ENCODE results near the gene KCNQ5. TPM values are rescaled to one million over a fixed set of nuclear protein-coding genes. Genes with fewer than 3 reads are reported as not detected.

KCNQ5 gene
- total RNA-seq, 1 experiment from 2014 or later, result not detected

GRCh38 chr6:72784071-72784470 lies 162.2 kb downstream of the KCNQ5 start:
- Histone ChIP-seq H3K4me1 (ENCODE audit: control insufficient read depth in 1 of 2, insufficient read depth in 2 of 2, low read length in 2 of 2) (no peaks in the 10 kb centered on the region), H3K9me3 (ENCODE audit: control insufficient read depth in 1 of 2, insufficient read depth in 1 of 2, low read depth in 1 of 2, low read length in 2 of 2) (no peaks in the 10 kb centered on the region), H3K27me3 (ENCODE audit: insufficient read depth, low read length) (peaks cover 24% of the 10 kb centered on the region; the same call in 1 of the 2 replicates), H3K36me3 (ENCODE audit: control insufficient read depth in 1 of 2, insufficient read depth in 2 of 2, low read length in 2 of 2) (no peaks in the 10 kb centered on the region), H3K79me2 (ENCODE audit: insufficient read depth, low read length) (no peaks in the 10 kb centered on the region), H4K20me1 (ENCODE audit: insufficient read depth) (no peaks in the 10 kb centered on the region), H3K4me3 (replicated peaks in 1 of 2; ENCODE audit: low read depth in 1 of 2, low read length in 2 of 2) (no peak overlapping the region), H3K27ac (ENCODE audit: low read depth, low read length) (no peak overlapping the region), H3K9ac (ENCODE audit: low read length) (no peak overlapping the region), H2AFZ (ENCODE audit: low read depth, low read length, poor library complexity, severe bottlenecking) (no peak overlapping the region), H3K9me2 (ENCODE audit: insufficient read depth) (no peaks in the 10 kb centered on the region), H3K4me2 (ENCODE audit: low read length) (no peak overlapping the region)
- ChIA-PET RAD21 (ENCODE audit: low non-redundant PET in 1 of 2, low total read pairs in 2 of 2, uncharacterized antibody in 2 of 2, unreplicated experiment in 2 of 2) (no interaction called here), POLR2A (no interaction called here), CTCF (no interaction called here)
- ATAC-seq, result no peak
- TF ChIP-seq CEBPB (IDR thresholded peaks at IDR 0.05; ENCODE audit: low read depth), result no peak
- TF ChIP-seq CBX3 (IDR thresholded peaks at IDR 0.05; ENCODE audit: low read depth), result no peak
- TF ChIP-seq MAX (IDR thresholded peaks at IDR 0.05), result no peak
- TF ChIP-seq CTCF (IDR thresholded peaks at IDR 0.05 in 2 of 3, conservative IDR thresholded peaks at IDR 0.05 in 1 of 3; ENCODE audit: borderline replicate concordance in 1 of 3, insufficient read depth in 1 of 3, low read depth in 2 of 3, low read length in 2 of 3), result no peak
- no peak for DNase-seq (ENCODE audit: low read depth, low spot score)
- intact Hi-C loops (cut with micrococcal nuclease), result no loop called here
- no TSS peak for BruUV-seq (replicated peaks)

- RAD21 ChIA-PET (ENCODE audit: low non-redundant PET in 1 of 2, low total read pairs in 2 of 2, uncharacterized antibody in 2 of 2, unreplicated experiment in 2 of 2), result no interaction called here
- H3K4me1 ChIP-seq (ENCODE audit: control insufficient read depth in 1 of 2, insufficient read depth in 2 of 2, low read length in 2 of 2), result no peaks in the 10 kb centered on the region
- TF ChIP-seq REST (IDR thresholded peaks at IDR 0.05; ENCODE audit: low read depth) (no peak), JUND (IDR thresholded peaks at IDR 0.05) (no peak), ZFX (IDR thresholded peaks at IDR 0.05) (no peak), CTCF (IDR thresholded peaks at IDR 0.05 in 2 of 3, conservative IDR thresholded peaks at IDR 0.05 in 1 of 3; ENCODE audit: borderline replicate concordance in 1 of 3, insufficient read depth in 1 of 3, low read depth in 2 of 3, low read length in 2 of 3) (no peak), POLR2AphosphoS5 (IDR thresholded peaks at IDR 0.05; ENCODE audit: low read depth, low read length) (no peak), SP1 (IDR thresholded peaks at IDR 0.05; ENCODE audit: low read depth) (no peak), CEBPB (IDR thresholded peaks at IDR 0.05; ENCODE audit: low read depth) (no peak), RAD21 (IDR thresholded peaks at IDR 0.05; ENCODE audit: low read depth) (no peak), ELF1 (IDR thresholded peaks at IDR 0.05; ENCODE audit: borderline replicate concordance, low read depth) (no peak), SRF (IDR thresholded peaks at IDR 0.05; ENCODE audit: low read depth) (no peak)
These were observed 162.7 kb downstream of the KCNQ5 start for GRCh38 chr6:72784581-72784980.

More at GRCh38 chr6:72784581-72784980, 162.7 kb downstream of the KCNQ5 start:
- Histone ChIP-seq H3K79me2 (ENCODE audit: insufficient read depth, low read length) (no peaks in the 10 kb centered on the region), H4K20me1 (ENCODE audit: insufficient read depth) (no peaks in the 10 kb centered on the region), H3K9me2 (ENCODE audit: insufficient read depth) (no peaks in the 10 kb centered on the region), H3K9ac (ENCODE audit: low read length) (no peak overlapping the region), H2AFZ (ENCODE audit: low read depth, low read length, poor library complexity, severe bottlenecking) (no peak overlapping the region), H3K9me3 (ENCODE audit: control insufficient read depth in 1 of 2, insufficient read depth in 1 of 2, low read depth in 1 of 2, low read length in 2 of 2) (no peaks in the 10 kb centered on the region), H3K27me3 (ENCODE audit: insufficient read depth, low read length) (peaks cover 24% of the 10 kb centered on the region; the same call in 1 of the 2 replicates), H3K4me3 (replicated peaks in 1 of 2; ENCODE audit: low read depth in 1 of 2, low read length in 2 of 2) (no peak overlapping the region), H3K27ac (ENCODE audit: low read depth, low read length) (no peak overlapping the region), H3K36me3 (ENCODE audit: control insufficient read depth in 1 of 2, insufficient read depth in 2 of 2, low read length in 2 of 2) (no peaks in the 10 kb centered on the region), H3K4me2 (ENCODE audit: low read length) (no peak overlapping the region)
- no peak for ATAC-seq
- DNase-seq (ENCODE audit: low read depth, low spot score), result no peak
- POLR2A ChIA-PET, result no interaction called here
- CTCF ChIA-PET, result no interaction called here
- BruUV-seq (replicated peaks), result no TSS peak
- intact Hi-C loops (cut with micrococcal nuclease), result no loop called here

All from HCT116 (cell line).